HCT116 (cell line): ENCODE data around the gene PHF3. TPM values are rescaled to one million over a fixed set of nuclear protein-coding genes. Genes with fewer than 3 reads are reported as not detected.

Source experiments
- ATAC-seq: fragments of 200-7000 bp; cut with Tn5 transposase; 2 replicates; pipeline ENCODE4 v1.9.1; 2020; ENCODE audit warnings: mild to moderate bottlenecking, moderate library complexity
- BruUV-seq: library from RNA; stranded (reverse); fragments of 400-500 nt; replicated peaks from 2 replicates; lab custom pipeline; 2021; lab: Mats Ljungman, UMichigan
- CTCF ChIA-PET: fragments of 300-600 bp; sonication (Branson Sonifier 250); formaldehyde crosslinking; loops from one replicate; lab custom pipeline; 2021; ENCODE audit warnings: antibody characterized with exemption; lab: Charles Lee
- POLR2A ChIA-PET: fragments of 300-600, 350-600 bp; sonication (Branson Sonifier 250); formaldehyde crosslinking; loops from one replicate; lab custom pipeline; 2021; ENCODE audit warnings: antibody characterized with exemption; lab: Charles Lee
- RAD21 ChIA-PET, 2 experiments: fragments of 300-600 bp; sonication (Branson Sonifier 250); formaldehyde crosslinking; loops; one replicate each; lab custom pipeline; 2023; ENCODE audit warnings: low total read pairs in 2 of 2; ENCODE audit not compliant: uncharacterized antibody in 2 of 2, unreplicated experiment in 2 of 2, low non-redundant PET in 1 of 2; lab: Charles Lee
- DNase-seq: peaks from one replicate; pipeline ENCODE4 v3.0.0-alpha.2; 2010; ENCODE audit warnings: low read depth, low spot score
- H2AFZ ChIP-seq: fragments of 200-600 bp; shearing (Covaris generic), sonication (generic); 2 replicates; pipeline ENCODE4 v1.6.1; 2017; ENCODE audit warnings: low read depth, mixed run types, mixed read lengths, antibody characterized with exemption, low read length; ENCODE audit not compliant: poor library complexity, severe bottlenecking
- H3K27ac ChIP-seq: 2 replicates; pipeline ENCODE4 v1.5.1; 2012; ENCODE audit warnings: low read depth, low read length
- H3K27me3 ChIP-seq: fragments of 200-600 bp; sonication (generic); 2 replicates; pipeline ENCODE4 v1.6.1; 2016; ENCODE audit warnings: mixed run types, low read length, mixed read lengths; ENCODE audit not compliant: insufficient read depth
- H3K36me3 ChIP-seq, 2 experiments: fragments of 200-500 bp in 1 of 2; fragments of 200-600 bp in 1 of 2; sonication (Bioruptor generic) in 1 of 2; sonication (generic) in 1 of 2; 2 replicates each; pipeline versions ENCODE4 v1.5.1 to v1.6.1; 2014 to 2016; ENCODE audit warnings: low read length in 2 of 2, inconsistent platforms in 1 of 2, mixed read lengths in 1 of 2, mixed run types in 1 of 2; ENCODE audit not compliant: insufficient read depth in 2 of 2, control insufficient read depth in 1 of 2
- H3K4me1 ChIP-seq, 2 experiments: fragments of 200-600 bp in 1 of 2; sonication (generic) in 1 of 2; 2 replicates each; pipeline versions ENCODE4 v1.5.1 to v1.6.1; 2012 to 2017; ENCODE audit warnings: low read length in 2 of 2, inconsistent platforms in 1 of 2, mild to moderate bottlenecking in 1 of 2, mixed read lengths in 1 of 2, mixed run types in 1 of 2, moderate library complexity in 1 of 2; ENCODE audit not compliant: insufficient read depth in 2 of 2, control insufficient read depth in 1 of 2
- H3K4me2 ChIP-seq: fragments of 200-600 bp; sonication (generic); 2 replicates; pipeline ENCODE4 v1.6.1; 2017; ENCODE audit warnings: mixed run types, low read length, mixed read lengths
- H3K4me3 ChIP-seq, 2 experiments: fragments of 200-600 bp in 1 of 2; sonication (generic) in 1 of 2; replicated peaks in 1 of 2; 2 replicates each; pipeline ENCODE4 v1.5.1; 2011 to 2016; ENCODE audit warnings: low read length in 2 of 2, control low read depth in 1 of 2, low read depth in 1 of 2, mild to moderate bottlenecking in 1 of 2, mixed read lengths in 1 of 2, mixed run types in 1 of 2
- H3K79me2 ChIP-seq: fragments of 200-600 bp; sonication (generic); 2 replicates; pipeline ENCODE4 v1.6.1; 2017; ENCODE audit warnings: mild to moderate bottlenecking, mixed run types, low read length, moderate library complexity, mixed read lengths; ENCODE audit not compliant: insufficient read depth
- H3K9ac ChIP-seq: fragments of 200-600 bp; sonication (generic); 2 replicates; pipeline ENCODE4 v1.6.1; 2016; ENCODE audit warnings: low read length, mixed read lengths
- H3K9me2 ChIP-seq: fragments of 200-600 bp; sonication (generic), shearing (Covaris generic); 2 replicates; pipeline ENCODE4 v1.6.1; 2017; ENCODE audit warnings: mixed run types, mild to moderate bottlenecking, moderate library complexity; ENCODE audit not compliant: insufficient read depth
- H3K9me3 ChIP-seq, 2 experiments: fragments of 200-500 bp in 1 of 2; fragments of 200-600 bp in 1 of 2; sonication (Bioruptor generic) in 1 of 2; sonication (generic) in 1 of 2; 2 replicates each; pipeline ENCODE4 v1.6.1; 2014 to 2017; ENCODE audit warnings: low read length in 2 of 2, mixed read lengths in 2 of 2, inconsistent platforms in 1 of 2, low read depth in 1 of 2, mild to moderate bottlenecking in 1 of 2, mixed run types in 1 of 2, moderate library complexity in 1 of 2; ENCODE audit not compliant: control insufficient read depth in 1 of 2, insufficient read depth in 1 of 2
- H4K20me1 ChIP-seq: fragments of 200-600 bp; sonication (generic), shearing (Covaris generic); 2 replicates; pipeline ENCODE4 v1.6.1; 2017; ENCODE audit warnings: mixed run types, mild to moderate bottlenecking, moderate library complexity; ENCODE audit not compliant: insufficient read depth
- CBX3 ChIP-seq: IDR thresholded peaks from 2 replicates; pipeline ENCODE4 v1.6.1; 2012; ENCODE audit warnings: low read depth
- CEBPB ChIP-seq: IDR thresholded peaks from 2 replicates; pipeline ENCODE4 v1.6.1; 2012; ENCODE audit warnings: low read depth
- CTCF ChIP-seq, 3 experiments: fragments of 200-600 bp in 1 of 3; sonication (generic) in 1 of 3; IDR thresholded peaks in 2 of 3; conservative IDR thresholded peaks in 1 of 3; 2 replicates each; pipeline ENCODE4 v1.5.1; 2012 to 2017; ENCODE audit warnings: low read depth in 2 of 3, low read length in 2 of 3, antibody characterized with exemption in 1 of 3, borderline replicate concordance in 1 of 3, control low read depth in 1 of 3, mild to moderate bottlenecking in 1 of 3, mixed read lengths in 1 of 3, mixed run types in 1 of 3, moderate library complexity in 1 of 3; ENCODE audit not compliant: insufficient read depth in 1 of 3
- ELF1 ChIP-seq: IDR thresholded peaks from 2 replicates; pipeline ENCODE4 v1.6.1; 2012; ENCODE audit warnings: low read depth, borderline replicate concordance
- EZH2 ChIP-seq: fragments of 200-600 bp; sonication (generic); IDR thresholded peaks from 2 replicates; pipeline ENCODE4 v1.6.1; 2017; ENCODE audit warnings: antibody characterized with exemption, mixed run types
- EZH2phosphoT487 ChIP-seq: fragments of 200-600 bp; IDR thresholded peaks from 2 replicates; pipeline ENCODE4 v1.6.1; 2018; ENCODE audit warnings: antibody characterized with exemption, borderline replicate concordance
- JUND ChIP-seq: IDR thresholded peaks from 2 replicates; pipeline ENCODE4 v1.6.1; 2012
- POLR2A ChIP-seq: IDR thresholded peaks from 2 replicates; pipeline ENCODE4 v1.7.0; 2011; ENCODE audit warnings: borderline replicate concordance; ENCODE audit not compliant: insufficient read depth, insufficient read length; ENCODE audit errors: extremely low read depth
- POLR2AphosphoS5 ChIP-seq: IDR thresholded peaks from 2 replicates; pipeline ENCODE4 v1.6.1; 2011; ENCODE audit warnings: mild to moderate bottlenecking, low read depth, low read length, moderate library complexity
- RAD21 ChIP-seq: IDR thresholded peaks from 2 replicates; pipeline ENCODE4 v1.6.1; 2012; ENCODE audit warnings: low read depth, mild to moderate bottlenecking
- SIN3A ChIP-seq: IDR thresholded peaks from 2 replicates; pipeline ENCODE4 v1.6.1; 2012; ENCODE audit warnings: low read depth
- SRF ChIP-seq: IDR thresholded peaks from 2 replicates; pipeline ENCODE4 v1.6.1; 2012; ENCODE audit warnings: low read depth
- TCF7L2 ChIP-seq: IDR thresholded peaks from 2 replicates; pipeline ENCODE4 v1.7.0; 2011; ENCODE audit warnings: borderline replicate concordance, inconsistent platforms; ENCODE audit not compliant: insufficient read depth, insufficient read length; ENCODE audit errors: extremely low read depth
- ZBTB33 ChIP-seq: IDR thresholded peaks from 2 replicates; pipeline ENCODE4 v1.6.1; 2011; ENCODE audit warnings: mild to moderate bottlenecking, low read length, moderate library complexity; ENCODE audit not compliant: insufficient replicate concordance; ENCODE audit errors: extremely low read depth
- ZFX ChIP-seq: fragments of 450-650 bp; IDR thresholded peaks from 2 replicates; pipeline ENCODE4 v1.6.1; 2017
- intact Hi-C: fragments of 100-400 bp; cut with micrococcal nuclease; formaldehyde crosslinking; loops from 2 replicates; pipeline ENCODE4 v1.10.0; 2022
- total RNA-seq: library from RNA; stranded (reverse); gene quantifications from one replicate; pipeline ENCODE4 v1.2.1, GENCODE V29; 2021; ENCODE audit not compliant: unreplicated experiment
- TF ChIP-seq, protein P1 (sequence below): IDR thresholded peaks from 2 replicates; pipeline ENCODE4 v1.6.1; 2012

PHF3 gene
- total RNA-seq, 1 experiment from 2014 or later: 51.1 TPM

DNA sequence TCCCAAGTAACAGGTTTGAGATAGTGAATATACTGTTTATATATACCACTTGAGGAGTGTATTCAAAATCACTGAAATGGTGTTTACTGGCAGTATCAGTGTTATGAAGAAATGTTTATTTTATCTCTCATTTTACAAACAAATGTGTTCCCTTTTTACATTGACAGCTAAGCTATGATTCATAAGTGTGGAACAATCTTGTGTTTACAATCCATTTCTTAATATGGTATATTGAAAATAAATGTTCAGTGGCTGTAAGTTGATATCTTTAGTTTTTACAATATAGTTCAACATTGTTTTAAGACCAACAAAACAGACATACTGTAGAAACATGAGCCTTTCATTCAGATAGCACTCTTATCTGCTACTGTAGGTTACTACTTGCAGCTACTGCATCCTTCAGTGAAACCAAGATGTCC is 14.3 kb downstream of the PHF3 start:
- Histone ChIP-seq H3K9me2 (no peaks in the 10 kb centered on the region), H3K4me3 (no peak overlapping the region), H3K9ac (no peak overlapping the region), H3K27me3 (no peaks in the 10 kb centered on the region), H2AFZ (no peak overlapping the region), H3K79me2 (peaks cover 100% of the 10 kb centered on the region), H3K4me2 (no peak overlapping the region), H4K20me1 (peaks cover 10% of the 10 kb centered on the region), H3K9me3 (no peaks in the 10 kb centered on the region), H3K27ac (no peak overlapping the region), H3K4me1 (no peaks in the 10 kb centered on the region), H3K36me3 (peaks cover 0 to 3% of the 10 kb centered on the region in 2 experiments; a peak in 1 of 4 replicates)
- ChIA-PET CTCF (no interaction called here), RAD21 (no interaction called here), POLR2A (no interaction called here)
- no TSS peak for BruUV-seq
- no peak for TF ChIP-seq EZH2phosphoT487
- no peak for ATAC-seq
- intact Hi-C loops: no loop called here
- no peak for DNase-seq

DNA sequence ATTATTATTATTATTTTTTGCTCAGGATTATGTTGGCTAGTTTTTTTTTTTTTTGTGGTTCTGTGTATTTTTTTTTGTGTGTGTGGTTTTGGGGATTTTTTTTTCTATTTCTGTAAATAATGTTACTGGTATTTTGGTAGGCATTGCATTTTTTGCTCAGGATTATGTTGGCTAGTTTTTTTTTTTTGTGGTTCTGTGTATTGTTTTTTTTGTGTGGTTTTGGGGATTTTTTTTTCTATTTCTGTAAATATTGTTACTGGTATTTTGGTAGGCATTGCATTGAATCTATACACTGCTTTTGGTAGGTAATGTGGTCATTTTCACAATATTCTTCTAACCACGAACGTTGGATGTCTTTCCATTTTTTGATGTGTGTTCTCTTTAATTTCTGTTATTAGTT is 17.4 kb downstream of the PHF3 start:
- Histone ChIP-seq H2AFZ (no peak overlapping the region), H3K79me2 (peaks cover 100% of the 10 kb centered on the region), H3K4me2 (no peak overlapping the region), H3K9ac (no peak overlapping the region), H3K36me3 (no peaks in the 10 kb centered on the region), H3K4me3 (no peak overlapping the region), H3K9me2 (no peaks in the 10 kb centered on the region), H4K20me1 (peaks cover 20% of the 10 kb centered on the region), H3K27me3 (no peaks in the 10 kb centered on the region), H3K27ac (no peak overlapping the region), H3K9me3 (no peaks in the 10 kb centered on the region), H3K4me1 (no peaks in the 10 kb centered on the region)
- CTCF ChIA-PET: no interaction called here
- POLR2A ChIA-PET: no interaction called here
- ATAC-seq: no peak
- BruUV-seq: no TSS peak
- intact Hi-C loops: no loop called here
- TF ChIP-seq JUND (no peak), ELF1 (no peak), CTCF (IDR thresholded peaks at IDR 0.05 in 2 of 3, conservative IDR thresholded peaks at IDR 0.05 in 1 of 3; ENCODE audit: borderline replicate concordance in 1 of 3, insufficient read depth in 1 of 3, low read depth in 2 of 3, low read length in 2 of 3) (no peak), ZBTB33 (no peak), SRF (no peak), CEBPB (no peak), SIN3A (no peak), CBX3 (no peak), EZH2 (no peak), TCF7L2 (no peak), RAD21 (no peak), POLR2A (no peak), POLR2AphosphoS5 (no peak), ZFX (no peak)
- TF ChIP-seq, protein P1, sequence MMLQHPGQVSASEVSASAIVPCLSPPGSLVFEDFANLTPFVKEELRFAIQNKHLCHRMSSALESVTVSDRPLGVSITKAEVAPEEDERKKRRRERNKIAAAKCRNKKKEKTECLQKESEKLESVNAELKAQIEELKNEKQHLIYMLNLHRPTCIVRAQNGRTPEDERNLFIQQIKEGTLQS: no peak
- RAD21 ChIA-PET: no interaction called here
- DNase-seq: no peak
